ELR (cell line): Measurements from ENCODE around the gene HEXIM2.

ENCODE experiments used
- DNase-seq: peaks from one replicate; pipeline ENCODE4 v3.0.0-alpha.2; 2015; ENCODE audit warnings: low read depth

The HEXIM2 gene

DNA sequence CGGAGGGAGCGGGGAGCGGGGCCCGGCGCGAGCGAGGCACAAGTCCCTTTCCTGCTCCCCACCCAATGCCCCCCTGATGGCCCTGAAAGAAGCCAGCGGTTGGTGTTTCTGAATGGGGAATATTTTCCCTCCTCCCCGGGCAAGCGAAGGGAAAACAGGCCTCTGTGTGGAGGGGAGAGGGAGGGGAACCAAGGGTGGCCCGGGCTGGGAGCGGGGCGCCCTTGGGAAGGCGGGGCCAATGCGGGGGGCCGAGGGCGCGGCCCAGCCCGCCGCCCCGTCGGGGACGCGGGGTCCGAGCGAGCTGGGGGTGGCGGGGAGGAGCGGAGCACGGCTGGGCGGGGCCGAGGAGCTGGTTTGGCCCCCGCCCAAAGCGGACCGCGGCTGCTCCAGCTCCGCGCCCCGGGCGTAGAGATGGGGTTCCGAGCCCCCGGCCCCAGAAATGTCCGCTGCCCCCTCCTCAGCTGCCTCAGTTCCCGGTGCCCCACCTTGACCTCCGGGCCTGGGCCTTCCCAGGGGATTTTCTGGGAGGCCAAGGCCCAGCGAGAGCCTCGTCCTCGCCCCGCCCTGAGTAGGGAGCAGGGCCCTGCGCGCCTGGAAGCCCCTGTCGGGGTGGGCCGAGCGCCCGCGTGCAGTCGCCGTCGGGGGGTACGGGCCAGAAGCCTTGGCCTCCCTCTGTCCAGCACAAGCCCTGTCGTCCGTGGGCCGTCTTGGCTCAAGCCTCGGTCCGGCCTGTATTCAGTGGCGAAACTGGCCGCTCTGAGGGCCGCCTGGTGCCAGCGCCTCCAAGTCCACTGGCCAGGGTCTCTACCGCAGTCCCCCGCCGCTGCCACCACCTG lies 17.3 kb upstream of the HEXIM2 start:
- DNase-seq, result peak; percentile 53

DNA sequence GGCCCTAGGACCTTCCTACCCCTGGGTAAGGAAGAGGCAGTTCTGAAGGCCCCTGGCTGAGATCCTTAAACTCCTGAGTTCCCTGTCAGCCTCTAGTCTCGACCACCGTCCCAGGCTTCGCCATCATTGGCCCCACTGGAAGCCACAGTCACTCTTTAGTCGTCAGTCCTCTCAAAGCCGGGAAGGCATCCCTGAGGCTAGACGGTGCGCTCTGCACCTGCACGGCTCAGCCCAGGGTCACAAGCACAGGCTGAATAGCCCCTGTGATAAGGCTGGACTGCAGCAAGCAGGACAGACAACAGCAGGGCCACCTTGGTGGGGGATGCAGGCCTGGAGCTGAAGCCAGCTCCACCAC lies 16.7 kb upstream of the HEXIM2 start:
- DNase-seq, result no peak

DNA sequence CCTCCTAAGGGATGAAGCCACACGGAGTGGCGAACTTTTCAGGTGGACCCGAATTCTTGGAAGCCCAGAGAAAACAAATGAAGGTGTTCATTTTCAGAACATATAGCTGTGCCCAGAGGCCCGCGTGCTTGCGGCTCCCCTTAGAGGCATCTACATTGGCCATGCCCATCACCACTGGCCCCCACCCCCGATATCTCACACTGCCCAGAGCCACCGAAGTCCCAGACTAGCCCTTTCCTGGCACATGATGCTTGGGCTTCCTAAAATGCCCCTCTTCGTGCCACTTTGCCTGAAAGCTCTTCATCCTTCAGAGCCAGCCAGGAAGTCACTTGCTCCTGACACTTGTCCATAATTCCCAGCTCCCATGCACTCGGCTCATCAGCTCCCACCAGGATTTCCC lies 15.5 kb upstream of the HEXIM2 start:
- no peak for DNase-seq

DNA sequence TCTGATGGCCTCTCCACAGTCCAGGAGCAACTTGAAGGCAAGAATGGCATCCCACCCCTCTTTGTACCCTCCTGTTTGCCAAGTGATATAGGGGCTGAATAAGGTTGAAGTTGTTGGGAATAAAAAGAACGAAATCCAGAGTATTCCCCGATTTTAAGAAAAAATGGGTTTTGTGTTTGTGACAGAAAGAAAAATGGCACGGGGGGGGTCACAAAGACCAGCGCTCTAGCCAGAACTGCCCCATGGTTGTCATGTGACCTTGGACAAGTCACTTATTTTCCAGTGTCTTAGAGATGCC lies 15.1 kb upstream of the HEXIM2 start:
- DNase-seq, result no peak

DNA sequence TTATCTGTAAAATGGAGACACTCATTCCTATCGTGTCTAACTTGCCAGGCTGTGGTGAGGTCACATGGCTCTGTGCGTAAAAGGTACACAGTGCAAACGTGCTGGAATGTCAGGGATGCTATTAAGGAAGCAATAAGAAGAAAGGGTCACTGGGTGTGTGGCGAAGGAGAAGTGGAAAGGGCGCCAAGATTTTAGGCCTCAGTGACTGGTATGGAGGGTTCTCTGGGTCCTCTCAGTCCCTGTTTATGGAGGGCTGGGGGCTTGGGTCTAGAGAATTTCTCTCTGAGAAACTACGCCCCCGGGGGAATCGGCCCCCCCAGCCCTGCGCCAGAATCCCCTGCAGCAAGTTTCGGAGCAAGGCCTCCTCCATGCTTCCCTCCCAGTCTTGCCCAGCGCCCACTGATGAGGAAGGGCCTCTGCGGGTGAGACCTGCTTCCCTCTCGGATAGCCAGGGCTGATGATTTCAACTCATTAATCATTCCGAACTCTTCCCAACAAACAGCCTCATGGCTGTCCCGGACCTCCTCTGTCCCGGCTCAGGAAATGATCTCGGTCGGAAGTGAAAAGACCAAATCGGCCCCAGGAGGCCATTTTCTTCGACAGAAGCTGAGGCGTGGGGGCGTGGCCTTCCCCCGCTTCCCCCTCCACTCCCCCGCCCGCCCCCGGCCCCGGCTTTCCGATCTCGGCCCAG lies 14.6 kb upstream of the HEXIM2 start:
- peak; percentile 85 for DNase-seq

- DNase-seq, result peak; percentile 99
Observed at GRCh38 chr17:45147581-45148182, 14.0 kb upstream of the HEXIM2 start.

- peak; percentile 100 for DNase-seq
Observed at GRCh38 chr17:45148183-45149036, 13.3 kb upstream of the HEXIM2 start, which contains the start of gene HEXIM1. HEXIM1 (plus strand) TSS chr17:45148475; CDS start chr17:45149191, 716 bp downstream.

- peak; percentile 91 for DNase-seq
Observed at GRCh38 chr17:45149037-45149668, 12.5 kb upstream of the HEXIM2 start.

DNA sequence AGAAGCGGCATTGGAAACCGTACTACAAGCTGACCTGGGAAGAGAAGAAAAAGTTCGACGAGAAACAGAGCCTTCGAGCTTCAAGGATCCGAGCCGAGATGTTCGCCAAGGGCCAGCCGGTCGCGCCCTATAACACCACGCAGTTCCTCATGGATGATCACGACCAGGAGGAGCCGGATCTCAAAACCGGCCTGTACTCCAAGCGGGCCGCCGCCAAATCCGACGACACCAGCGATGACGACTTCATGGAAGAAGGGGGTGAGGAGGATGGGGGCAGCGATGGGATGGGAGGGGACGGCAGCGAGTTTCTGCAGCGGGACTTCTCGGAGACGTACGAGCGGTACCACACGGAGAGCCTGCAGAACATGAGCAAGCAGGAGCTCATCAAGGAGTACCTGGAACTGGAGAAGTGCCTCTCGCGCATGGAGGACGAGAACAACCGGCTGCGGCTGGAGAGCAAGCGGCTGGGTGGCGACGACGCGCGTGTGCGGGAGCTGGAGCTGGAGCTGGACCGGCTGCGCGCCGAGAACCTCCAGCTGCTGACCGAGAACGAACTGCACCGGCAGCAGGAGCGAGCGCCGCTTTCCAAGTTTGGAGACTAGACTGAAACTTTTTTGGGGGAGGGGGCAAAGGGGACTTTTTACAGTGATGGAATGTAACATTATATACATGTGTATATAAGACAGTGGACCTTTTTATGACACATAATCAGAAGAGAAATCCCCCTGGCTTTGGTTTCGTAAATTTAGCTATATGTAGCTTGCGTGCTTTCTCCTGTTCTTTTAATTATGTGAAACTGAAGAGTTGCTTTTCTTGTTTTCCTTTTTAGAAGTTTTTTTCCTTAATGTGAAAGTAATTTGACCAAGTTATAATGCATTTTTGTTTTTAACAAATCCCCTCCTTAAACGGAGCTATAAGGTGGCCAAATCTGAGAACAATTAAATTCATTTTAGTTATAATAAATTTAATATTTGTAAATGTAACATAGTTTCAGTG lies 11.7 kb upstream of the HEXIM2 start:
- DNase-seq, result peak; percentile 78

DNA sequence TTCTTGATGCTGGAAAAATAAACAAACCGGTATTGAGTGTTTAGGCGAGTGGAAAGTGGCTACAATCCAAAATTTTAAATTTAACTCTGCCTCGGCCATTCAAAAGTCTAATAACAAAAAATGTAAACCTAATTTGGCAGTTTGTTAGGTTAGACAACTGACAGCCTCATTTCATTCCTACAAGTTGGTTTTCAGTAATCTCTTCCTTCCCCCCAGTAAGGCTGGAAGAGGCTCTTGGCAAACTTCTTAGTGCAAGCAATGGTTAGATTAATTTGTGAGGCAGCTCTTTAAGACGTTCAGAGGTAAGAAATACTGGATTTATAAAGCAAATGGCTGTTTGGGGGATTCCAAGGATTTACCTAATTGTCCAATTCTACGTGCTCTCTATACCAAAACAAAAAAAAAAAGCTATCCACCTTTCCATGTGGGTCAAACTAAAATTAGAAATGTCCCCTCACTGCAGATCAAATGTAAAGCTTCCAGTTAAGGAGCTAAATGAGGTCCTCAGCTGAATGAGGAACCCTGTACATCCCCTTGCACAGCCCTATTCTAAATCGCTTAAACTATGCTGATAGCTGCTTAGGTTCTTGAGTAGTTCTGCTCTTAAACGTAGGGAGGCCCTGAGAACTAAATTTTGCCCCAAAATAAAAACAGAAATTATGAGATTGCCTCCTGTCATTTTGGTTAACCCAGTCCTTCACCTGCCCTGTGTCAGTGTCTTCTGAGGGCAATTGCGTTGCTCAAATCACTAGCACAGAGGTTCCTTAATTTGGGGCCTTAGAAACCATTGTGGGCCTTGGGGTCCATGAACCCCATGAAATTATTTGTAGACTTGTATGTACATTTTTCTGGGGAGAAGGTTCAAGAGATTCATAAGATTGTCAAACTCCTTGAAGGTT lies 10.5 kb upstream of the HEXIM2 start:
- no peak for DNase-seq

DNA sequence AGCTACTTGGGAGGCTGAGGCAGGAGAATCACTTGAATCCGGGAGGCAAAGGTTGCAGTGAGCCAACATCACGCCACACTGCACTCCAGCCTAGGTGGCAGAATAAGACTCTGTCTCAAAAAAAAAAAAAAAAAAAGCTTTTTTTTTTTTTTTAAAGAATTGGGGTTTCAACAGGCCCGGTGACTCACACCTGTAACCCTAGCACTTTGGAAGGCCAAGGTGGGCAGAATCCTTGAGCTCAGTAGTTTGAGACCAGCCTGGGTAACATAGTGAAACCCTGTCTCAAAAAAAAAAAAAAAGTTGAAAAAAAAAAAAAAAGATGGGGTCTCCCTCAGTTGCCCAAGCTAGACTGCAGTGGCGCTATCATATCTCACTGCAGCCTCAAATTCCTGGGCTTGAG lies 6.6 kb upstream of the HEXIM2 start:
- no peak for DNase-seq

- DNase-seq, result no peak
Observed at GRCh38 chr17:45155483-45155882, 6.2 kb upstream of the HEXIM2 start.

DNA sequence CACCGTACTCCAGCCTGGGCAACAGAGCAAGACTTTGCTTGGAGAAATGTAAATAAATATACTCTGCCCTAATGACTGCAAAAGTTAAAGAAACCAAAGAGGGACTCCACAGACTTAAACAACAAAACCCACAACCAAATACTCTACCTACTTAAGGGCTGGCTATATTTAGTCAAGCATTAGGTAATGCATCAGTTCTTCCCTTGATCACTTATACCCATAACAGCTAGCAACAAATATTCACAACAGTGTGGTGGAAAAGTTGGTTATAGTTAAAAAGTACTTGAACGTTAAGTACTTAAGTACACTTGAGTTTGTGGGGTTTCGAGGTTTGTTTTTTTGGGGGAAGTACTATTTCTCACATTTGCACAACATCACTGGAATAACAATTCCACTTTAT lies 5.4 kb upstream of the HEXIM2 start:
- no peak for DNase-seq

- DNase-seq, result peak; percentile 77
Observed at GRCh38 chr17:45160447-45161287, 1.0 kb upstream of the HEXIM2 start.

GRCh38 chr17:45162025-45162687 lies 481 bp downstream of the HEXIM2 start:
- no peak for DNase-seq

DNA sequence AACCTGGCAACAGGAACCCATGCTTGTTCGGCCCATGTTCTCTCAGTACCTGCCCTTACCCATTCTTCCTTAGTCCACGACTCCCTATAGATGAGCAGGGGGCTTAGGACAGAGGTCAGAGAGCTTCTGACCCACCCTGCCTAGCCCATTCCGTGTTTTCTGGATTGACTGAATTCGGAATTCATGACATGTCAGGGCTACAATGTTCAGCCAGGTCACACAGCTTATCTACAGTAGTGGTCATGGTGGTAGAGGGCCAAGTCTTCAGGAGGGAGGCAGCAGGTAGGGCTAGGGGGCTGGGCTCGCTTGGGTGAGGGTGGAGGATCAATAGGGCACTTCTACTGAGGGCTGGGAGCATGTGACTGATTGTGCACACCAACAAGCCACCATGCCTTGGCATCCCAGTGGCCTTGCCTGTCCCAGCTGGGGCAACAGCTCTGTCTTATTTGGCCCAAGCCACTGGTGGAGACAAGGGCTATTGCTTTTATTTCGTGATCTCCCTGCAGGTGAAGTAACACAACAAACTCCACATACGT lies 3.1 kb downstream of the HEXIM2 start:
- no peak for DNase-seq

- DNase-seq, result no peak
Observed at GRCh38 chr17:45168991-45169752, 7.5 kb downstream of the HEXIM2 start.
